GM19035 (cell line): ENCODE measurements around the gene SHMT2.

Experiments used
- ATAC-seq: cut with Tn5 transposase; IDR thresholded peaks from one replicate; pipeline ENCODE4 v1.9.1; 2021; ENCODE audit not compliant: unreplicated experiment

SHMT2 gene

DNA sequence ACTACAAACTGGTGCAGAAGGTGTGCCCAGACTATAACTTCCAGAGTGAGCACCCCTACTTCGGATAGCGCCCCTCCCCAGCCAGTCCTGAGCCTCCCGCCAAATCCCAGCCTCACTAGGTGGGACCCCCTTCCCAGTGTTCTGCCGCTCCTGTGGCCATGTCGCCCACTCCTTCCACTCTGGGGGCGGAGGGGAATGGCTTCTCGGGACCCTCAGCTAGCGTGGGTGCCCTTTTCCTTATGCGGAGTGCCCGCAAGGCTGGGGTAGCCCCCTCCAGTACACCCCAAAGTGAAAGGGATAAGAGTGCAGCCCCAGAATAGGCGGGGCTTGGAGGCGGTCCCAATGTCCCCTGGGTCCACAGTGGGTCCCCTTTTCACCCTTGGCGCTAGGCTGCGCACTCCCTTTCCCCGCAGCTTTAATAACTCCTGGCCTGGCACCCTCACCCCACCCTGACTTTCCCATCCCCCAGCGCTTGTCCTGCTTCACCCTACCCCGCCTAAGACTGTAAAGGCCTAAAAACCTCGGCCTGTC is 3.8 kb upstream of the SHMT2 start:
- no peak for ATAC-seq

DNA sequence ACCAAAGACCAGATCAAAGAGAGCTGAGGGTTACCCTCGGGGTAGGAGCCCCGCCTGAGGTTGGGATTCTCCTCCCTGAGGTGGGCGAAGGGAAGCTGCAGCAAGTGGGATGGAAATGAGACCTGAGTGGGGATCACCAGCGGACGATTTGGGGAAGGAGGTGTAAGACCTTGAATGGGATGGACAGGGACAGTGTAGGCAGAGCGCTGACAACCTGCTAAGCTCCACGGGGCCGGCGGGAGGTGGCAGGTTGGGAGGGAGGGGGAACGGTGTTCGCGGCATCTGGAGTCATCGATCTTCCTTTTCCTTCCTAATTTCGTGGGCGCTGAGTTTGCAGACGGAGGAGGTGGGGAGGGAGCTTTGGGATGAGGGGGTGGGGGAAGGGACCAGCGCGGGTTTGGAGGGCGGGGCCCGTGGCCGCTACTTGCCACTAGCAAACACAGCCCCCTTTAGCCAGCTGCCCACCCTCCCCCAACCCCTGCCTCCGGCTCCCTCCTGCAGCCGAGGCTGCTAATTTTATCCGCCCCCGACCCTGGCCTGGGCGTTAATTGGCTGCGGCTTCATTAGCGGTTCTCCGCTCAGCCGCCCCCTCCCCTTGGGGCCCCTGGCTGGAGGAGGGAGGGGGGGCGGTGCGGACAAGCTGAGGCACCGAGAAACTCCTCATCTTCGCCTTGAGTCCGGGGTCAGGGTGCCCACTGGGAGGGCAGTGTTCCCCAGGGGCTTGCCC is 2.8 kb upstream of the SHMT2 start:
- ATAC-seq = no peak

DNA sequence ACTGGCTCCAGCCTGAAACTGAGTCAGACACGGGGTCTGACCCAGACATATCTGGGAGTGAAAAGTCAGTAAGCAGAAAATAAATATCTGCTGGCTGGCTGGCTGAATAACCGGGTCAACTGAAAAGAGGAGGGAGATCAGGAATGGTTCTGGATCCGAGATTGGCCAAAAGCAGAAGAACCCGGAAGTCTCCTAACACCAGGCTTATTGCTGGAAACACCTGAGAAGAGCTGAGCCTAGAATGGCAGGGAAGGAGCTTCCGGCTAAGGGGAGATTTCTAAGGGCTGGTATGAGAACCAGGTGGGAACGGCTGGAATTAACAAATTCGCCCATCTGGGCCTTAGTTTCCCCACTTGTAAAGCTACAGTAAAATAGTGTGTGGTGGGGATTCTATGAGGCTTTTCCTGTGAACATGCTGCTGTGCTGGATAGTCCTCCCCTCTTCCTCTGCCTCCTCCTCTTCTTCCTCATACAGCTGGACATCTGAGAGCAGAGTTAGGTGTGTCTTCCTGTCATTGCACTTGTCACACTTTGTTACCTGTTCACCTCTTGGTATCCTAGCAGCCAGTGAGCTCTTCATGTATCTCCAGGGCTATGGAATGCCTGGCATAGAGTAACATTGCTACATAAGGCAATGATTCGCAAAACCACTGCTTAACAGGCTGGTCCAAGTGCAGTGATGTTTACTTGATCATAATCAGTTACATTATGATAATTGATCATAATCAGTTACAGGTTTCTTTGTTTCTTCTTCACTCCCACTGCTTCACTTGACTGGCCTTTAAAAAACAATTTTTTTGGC is 2.0 kb upstream of the SHMT2 start:
- no peak for ATAC-seq

DNA sequence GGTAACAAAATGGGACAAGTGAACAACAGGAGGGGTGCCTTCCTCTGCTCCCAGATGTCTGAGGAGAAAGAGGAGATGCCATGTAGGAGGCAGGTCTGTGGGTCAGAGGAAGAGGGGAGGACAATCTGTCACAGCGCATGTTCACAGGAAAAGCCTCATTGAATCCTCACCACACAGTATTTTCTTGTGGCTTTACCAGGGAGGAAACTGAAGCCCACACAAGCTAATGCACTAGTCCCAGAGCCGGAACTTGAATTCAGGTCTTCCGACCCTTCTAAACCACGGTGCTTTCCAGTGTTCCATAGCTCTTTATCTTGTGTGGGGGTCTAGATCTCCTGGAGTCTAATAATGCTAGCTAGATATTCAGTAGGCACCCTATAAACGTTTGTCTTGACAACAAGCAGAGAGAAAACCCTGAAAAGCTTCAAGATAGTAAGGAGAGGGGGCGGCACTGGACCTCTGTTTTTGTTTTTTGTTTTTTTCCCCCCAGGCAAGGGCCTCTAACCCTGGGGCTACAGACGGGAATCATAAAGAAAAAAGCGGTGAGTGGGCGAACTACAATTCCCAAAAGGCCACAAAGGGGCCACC is 371 bp upstream of the SHMT2 start:
- ATAC-seq = peak; percentile 5

DNA sequence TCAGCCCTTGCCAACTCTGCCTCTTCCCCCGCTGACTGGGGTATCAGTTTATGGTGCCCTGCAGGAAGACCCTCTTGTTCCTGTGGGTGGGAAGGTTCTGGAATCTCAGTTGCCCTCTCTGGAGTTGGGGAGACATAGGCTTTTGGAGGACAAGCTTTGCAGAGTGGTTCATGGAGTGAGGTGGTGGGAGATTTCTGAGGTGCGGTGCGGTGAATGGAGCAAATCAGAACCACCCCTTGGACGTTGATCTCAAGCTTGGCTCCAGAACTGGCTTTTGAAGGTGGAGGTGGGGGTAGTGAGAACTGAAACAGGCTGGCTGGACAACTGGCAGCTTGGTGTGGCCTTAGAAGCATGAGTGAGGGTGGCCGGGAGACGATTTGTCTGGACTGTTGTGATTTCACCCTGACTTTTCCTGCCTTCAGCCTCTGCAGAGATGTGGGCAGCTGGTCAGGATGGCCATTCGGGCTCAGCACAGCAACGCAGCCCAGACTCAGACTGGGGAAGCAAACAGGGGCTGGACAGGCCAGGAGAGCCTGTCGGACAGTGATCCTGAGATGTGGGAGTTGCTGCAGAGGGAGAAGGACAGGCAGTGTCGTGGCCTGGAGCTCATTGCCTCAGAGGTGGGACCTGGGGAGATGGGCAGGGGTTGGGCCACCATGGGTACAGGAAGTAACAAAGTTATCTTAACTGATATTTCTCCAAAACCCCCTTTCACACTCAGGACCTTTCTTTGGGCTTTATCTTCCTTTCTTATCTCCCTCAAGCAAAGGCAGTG is 1.1 kb downstream of the SHMT2 start:
- peak; percentile 3 for ATAC-seq

DNA sequence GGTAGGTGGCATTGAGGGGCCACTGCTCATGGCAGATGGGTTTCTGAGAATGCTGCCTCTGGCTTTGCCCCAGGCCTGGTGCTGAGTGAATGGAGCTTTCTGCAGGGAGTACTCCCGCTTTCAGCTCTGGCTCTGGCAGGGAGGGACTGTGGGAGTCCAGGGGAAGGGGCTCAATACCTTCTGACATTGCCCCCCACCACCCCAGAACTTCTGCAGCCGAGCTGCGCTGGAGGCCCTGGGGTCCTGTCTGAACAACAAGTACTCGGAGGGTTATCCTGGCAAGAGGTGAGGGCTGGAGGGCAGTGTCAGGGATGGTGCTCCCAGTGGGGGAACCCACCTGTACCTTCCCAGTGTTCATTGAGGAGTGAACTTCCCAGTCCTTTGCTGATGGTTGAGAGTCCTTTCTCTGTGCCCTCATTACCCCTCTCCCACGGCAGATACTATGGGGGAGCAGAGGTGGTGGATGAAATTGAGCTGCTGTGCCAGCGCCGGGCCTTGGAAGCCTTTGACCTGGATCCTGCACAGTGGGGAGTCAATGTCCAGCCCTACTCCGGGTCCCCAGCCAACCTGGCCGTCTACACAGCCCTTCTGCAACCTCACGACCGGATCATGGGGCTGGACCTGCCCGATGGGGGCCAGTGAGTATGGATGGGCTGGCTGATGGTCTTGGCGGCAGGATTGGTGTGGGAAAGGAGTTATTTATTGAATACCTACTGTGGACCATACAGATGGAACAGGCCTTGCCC is 1.9 kb downstream of the SHMT2 start:
- ATAC-seq = no peak

DNA sequence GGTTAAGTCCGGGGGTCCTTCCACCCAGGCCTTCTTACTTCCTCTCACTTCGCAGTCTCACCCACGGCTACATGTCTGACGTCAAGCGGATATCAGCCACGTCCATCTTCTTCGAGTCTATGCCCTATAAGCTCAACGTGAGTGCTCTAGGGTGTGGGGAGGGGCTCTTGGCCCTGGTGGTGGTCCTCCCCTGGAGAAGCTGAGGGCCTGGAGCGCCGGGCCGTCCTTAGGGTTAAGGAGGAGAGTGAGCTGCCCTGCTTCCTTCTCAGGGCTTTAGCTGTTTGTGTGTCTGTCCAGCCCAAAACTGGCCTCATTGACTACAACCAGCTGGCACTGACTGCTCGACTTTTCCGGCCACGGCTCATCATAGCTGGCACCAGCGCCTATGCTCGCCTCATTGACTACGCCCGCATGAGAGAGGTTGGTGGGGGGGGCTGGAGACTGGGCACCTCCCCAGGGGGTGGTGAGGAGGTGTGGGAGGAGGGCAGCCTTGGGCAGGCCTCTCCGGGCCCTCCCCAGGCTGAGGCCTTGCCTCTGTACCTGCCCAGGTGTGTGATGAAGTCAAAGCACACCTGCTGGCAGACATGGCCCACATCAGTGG is 2.7 kb downstream of the SHMT2 start:
- ATAC-seq = no peak

DNA sequence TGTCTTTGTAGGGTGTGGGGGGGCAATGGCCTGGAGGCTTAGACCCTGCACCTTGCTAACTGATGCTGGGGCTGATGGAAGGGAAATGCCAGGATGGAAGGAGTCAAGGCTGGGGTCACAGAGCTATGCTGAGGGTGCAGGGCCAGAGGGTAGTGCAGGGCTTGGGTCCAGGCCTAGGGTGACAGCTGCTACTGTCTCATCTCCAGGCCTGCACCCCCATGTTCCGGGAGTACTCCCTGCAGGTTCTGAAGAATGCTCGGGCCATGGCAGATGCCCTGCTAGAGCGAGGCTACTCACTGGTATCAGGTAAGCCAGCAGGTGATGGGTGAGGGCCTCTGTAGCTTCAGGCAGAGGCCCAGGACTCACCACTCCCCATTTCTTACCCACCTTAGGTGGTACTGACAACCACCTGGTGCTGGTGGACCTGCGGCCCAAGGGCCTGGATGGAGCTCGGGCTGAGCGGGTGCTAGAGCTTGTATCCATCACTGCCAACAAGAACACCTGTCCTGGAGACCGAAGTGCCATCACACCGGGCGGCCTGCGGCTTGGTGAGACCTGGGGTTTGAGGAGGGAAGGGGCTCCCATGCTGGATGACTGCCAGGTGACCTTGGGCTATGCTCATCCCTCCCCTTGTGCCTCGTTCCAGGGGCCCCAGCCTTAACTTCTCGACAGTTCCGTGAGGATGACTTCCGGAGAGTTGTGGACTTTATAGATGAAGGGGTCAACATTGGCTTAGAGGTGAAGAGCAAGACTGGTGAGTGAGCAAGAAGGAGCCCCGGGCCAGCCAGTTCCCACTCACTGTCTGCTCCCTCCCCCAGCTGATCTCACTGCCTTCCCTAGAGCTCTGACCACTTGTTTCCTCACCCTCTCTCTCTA is 4.1 kb downstream of the SHMT2 start:
- no peak for ATAC-seq

DNA sequence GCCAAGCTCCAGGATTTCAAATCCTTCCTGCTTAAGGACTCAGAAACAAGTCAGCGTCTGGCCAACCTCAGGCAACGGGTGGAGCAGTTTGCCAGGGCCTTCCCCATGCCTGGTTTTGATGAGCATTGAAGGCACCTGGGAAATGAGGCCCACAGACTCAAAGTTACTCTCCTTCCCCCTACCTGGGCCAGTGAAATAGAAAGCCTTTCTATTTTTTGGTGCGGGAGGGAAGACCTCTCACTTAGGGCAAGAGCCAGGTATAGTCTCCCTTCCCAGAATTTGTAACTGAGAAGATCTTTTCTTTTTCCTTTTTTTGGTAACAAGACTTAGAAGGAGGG is 4.7 kb downstream of the SHMT2 start:
- no peak for ATAC-seq

DNA sequence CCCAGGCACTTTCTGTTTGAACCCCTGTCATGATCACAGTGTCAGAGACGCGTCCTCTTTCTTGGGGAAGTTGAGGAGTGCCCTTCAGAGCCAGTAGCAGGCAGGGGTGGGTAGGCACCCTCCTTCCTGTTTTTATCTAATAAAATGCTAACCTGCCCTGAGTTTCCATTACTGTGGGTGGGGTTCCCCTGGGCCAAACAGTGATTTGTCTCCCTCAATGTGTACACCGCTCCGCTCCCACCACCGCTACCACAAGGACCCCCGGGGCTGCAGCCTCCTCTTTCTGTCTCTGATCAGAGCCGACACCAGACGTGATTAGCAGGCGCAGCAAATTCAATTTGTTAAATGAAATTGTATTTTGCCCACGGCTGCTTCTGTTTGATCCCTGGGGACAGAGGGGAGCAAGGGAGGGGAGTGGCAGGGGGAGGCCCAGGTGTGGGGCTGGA is 5.1 kb downstream of the SHMT2 start:
- no peak for ATAC-seq

DNA sequence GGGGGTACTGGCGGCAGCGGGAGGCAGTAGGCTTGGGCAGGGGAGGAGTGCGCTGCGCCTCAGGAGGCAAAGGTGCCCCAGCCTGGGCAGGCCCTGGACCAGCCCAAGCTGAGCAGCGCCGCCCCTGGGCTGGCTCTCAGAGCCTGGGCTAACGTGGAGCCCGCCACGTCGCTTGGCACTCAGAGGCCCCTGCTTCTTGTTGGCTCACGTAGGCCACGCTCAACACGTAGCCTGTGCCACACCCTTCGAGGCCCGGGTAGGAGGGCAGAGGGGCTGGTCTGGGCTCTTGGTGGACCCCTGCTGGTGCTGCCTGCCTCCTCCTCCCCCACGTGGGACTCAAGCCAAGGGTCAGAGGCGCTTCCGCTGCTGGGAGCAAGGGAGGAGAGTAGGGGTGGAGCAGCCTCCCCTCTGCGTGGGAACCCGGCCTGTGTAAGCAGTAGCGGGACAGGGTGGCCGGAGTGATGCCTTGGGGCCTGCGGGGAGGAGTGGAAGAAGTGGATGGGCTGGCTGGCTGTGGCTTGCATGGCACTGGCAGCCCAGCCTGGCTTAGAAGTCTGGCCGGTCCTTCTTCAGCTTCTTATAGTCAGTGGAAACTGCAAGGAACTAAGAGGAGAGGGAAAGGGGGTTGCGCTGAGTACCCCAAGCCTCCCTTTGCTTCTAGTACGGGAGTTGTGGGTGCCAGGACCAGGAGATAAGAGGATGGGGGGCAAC is 5.7 kb downstream of the SHMT2 start:
- ATAC-seq = no peak

DNA sequence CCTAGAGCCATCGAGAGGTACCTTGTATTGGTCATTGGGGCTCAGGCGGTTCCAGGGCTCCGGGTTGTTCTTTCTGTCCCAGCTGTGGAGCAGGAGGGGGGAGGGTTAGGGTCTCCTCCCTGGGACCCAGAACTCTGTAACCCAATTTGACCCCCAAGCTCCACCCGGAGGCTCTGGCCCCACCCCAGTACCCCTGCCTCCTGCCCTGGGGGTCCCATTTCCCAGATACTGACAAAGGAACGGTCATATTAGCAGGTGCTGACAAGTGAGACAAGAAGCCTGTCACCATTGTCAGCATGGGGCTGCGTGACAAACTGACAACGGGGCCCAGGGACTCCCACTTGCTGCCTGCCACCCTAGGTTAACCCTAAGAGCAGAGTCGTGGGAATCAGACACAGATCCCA is 6.2 kb downstream of the SHMT2 start:
- no peak for ATAC-seq

DNA sequence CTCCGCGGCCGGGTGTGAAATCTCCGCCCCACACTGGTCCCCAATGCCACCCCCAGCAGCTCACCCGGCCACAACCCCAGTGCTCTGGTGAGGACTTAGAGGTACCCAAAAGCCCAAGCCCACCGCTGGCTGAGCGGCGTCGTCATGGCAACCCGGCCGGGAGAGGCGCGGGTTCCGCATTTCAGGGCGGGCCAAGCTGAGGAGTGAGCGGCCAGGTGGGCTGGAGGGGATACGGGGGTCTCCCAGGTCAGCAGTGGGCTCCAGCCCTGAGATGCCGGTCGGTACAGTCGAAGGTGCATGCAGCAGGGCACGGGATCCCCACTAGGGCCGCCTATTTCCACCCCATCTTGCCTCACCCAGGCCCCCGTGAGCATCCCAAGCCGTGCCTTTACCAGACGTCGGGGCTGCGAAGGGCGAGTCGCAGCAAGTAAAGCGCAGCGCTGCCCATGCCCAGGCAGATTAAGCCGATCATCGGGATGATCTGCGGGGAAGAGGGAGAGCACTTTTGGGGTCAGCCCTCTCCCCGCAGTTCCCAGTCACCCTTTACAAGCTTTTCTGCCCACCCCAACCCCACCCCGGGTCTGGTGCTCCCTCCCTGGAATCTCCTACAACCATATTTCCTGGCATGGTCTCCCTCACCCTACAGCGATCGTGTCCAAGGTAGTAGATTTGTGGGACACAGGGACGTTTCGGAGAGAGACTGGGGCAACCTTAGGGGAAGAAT is 6.9 kb downstream of the SHMT2 start:
- no peak for ATAC-seq

DNA sequence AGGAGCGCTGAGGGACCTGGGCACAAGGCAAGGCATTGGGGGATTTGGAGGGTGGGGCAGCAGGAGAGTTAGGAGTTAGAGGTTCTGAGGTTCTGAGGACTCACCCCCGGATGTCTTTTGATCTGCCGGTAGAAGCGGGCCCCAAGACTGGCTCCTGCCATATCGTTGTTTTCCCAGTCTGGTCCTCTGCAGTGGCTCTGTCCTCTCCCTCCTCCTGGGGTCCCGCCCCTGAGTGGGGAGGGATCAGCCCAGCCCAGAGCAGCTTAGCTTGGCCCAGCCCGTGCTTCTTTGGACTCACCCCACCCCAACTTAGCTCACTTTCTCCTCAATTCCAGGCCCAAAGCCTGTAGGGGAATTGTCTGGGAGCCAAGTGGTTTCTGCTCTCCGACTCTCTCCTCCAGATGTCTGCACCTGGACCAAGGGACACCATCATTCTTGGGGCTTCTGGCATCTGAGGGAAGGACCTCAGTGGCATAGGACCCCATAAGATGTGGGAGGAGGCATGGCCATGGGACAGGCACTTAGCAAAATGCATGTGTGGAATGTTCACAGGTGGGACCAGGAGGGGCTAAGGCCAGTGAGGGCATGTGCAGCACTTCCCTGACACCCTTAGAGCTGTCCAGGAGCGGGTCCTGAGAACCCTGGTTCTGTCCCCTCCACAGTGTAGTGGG is 7.5 kb downstream of the SHMT2 start:
- ATAC-seq = no peak

DNA sequence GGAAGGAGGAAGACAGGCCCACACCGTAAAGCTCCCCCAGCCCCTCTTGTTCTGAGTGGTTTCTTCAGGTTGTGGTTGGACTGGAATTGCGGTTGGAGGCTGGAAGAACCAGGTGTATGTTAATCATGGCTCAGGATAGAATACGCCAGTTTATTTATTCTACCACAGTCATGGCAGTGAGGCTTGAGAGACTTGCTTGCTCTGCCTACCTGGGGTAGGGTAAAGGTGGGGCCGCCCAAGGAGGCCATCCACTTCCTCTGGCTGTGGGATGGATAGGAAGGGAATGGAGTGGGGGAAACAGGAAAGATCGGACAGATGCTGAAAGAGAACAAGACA is 8.1 kb downstream of the SHMT2 start:
- ATAC-seq = no peak

DNA sequence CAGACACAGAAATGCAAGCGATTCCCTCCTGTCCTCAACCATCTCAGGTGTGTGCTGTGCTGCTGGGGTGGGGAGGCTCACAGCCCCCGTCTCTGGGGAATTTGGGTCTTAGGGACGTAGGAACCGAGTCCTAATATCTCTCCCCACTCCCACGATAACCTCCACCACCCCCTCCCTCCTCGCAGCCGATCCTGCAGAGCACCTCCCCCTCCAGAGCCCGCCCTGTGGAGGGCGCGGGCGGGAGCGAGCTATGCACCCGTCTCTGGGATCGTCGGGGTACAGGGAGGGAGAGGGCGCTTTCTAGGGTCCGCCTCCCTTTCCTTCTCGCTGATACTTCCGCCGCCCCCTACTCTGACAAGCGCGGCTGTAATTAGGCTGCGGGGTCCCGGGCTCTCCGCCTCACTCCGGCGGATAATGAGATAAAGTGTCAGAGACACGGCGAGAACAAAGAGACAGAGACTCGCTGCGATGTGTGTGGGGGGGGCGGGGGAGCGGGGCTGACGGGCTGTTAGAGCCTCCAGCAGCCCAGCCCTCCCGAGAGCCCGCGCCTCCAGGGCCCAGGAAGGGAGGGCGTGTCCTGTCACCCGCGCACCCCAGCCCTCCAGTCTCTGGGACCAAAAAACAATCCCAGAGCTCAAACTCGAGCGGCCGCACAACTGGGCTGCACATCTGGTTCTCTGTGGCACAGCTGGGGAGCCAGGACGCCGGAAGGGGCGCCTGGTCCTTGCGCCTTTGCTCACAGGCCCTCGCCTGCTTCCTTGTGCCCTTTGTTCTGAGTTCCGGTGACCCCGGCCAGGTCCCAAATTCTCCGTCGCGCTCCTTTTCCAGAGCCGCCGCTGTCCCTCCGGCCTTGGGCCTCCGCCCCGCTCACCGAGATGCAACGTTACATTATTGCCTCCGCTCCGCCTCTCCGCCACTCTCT is 8.7 kb downstream of the SHMT2 start:
- ATAC-seq = no peak
